AG04450 (cell line): ENCODE data around the gene CCNF. TPM values are rescaled to one million over a fixed set of nuclear protein-coding genes. Genes with fewer than 3 reads are reported as not detected.

Experiments
- CTCF ChIA-PET: fragments of 300-600, 350-600 bp; formaldehyde crosslinking; extraction: SDS; loops from one replicate; lab custom pipeline; 2022; ENCODE audit warnings: antibody characterized with exemption, inconsistent platforms; lab: Charles Lee
- POLR2A ChIA-PET: fragments of 350-600 bp; formaldehyde crosslinking; extraction: SDS; loops from one replicate; lab custom pipeline; 2021; ENCODE audit warnings: antibody characterized with exemption, inconsistent platforms; lab: Yijun Ruan, JAX
- DNase-seq: peaks from one replicate; pipeline ENCODE4 v3.0.0-alpha.2; 2011; ENCODE audit warnings: low read depth, low spot score
- H3K27ac ChIP-seq: one replicate; pipeline ENCODE4 v1.5.1; 2012; ENCODE audit warnings: low read depth, low read length, control low read depth
- H3K27me3 ChIP-seq: one replicate; pipeline ENCODE4 v1.6.0; 2012; ENCODE audit warnings: low read length; ENCODE audit not compliant: control insufficient read depth, insufficient read depth
- H3K4me3 ChIP-seq: 2 replicates; pipeline ENCODE4 v1.5.1; 2011; ENCODE audit warnings: mild to moderate bottlenecking, low read depth, low read length, control low read depth
- H3K9me3 ChIP-seq: 2 replicates; pipeline ENCODE4 v1.5.1; 2012; ENCODE audit warnings: low read length; ENCODE audit not compliant: control insufficient read depth, insufficient read depth
- polyA plus RNA-seq: library from polyadenylated mRNA; depleted of rRNA; stranded (reverse); fragments of >200 nt; gene quantifications from 2 replicates; pipeline ENCODE4 v1.2.3, GENCODE V29; 2011
- TF ChIP-seq, protein P1 (sequence below): IDR thresholded peaks from 2 replicates; pipeline ENCODE4 v1.5.1; 2011; ENCODE audit warnings: low read depth, low read length, control low read depth, inconsistent platforms

Gene CCNF
- polyA plus RNA-seq, 1 experiment: 2.3 TPM

DNA sequence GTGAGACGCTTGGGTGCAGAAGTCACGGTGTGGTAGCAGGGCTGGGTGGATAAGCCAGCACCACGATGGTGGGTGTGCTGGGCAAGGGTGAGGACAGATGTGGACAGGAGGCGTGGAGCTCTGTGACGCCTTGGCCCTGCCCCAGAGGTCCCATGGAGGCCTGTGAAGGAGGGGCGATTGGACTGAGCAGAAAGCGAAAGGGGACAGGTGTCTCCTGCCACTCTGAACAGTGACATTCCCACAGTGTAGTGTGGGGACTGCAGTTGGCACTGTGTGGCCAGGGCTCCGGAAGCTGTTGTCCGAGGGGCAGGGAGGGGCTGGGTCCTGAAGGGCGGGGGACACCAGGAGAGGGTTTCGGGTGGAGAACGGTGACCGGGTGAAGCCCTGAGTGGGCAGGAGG, 53.0 kb downstream of the CCNF start:
- Histone ChIP-seq H3K27me3 (no peaks in the 10 kb centered on the region), H3K9me3 (no peaks in the 10 kb centered on the region), H3K27ac (peak overlapping the region; percentile 68), H3K4me3 (no peak overlapping the region)
- ChIA-PET POLR2A (no interaction called here), CTCF (interaction anchor here (3.8 kb wide), 1 partner anchor 19 kb away, joined by 30 read pairs; no protein-coding TSS in a partner anchor)
- TF ChIP-seq, protein P1, sequence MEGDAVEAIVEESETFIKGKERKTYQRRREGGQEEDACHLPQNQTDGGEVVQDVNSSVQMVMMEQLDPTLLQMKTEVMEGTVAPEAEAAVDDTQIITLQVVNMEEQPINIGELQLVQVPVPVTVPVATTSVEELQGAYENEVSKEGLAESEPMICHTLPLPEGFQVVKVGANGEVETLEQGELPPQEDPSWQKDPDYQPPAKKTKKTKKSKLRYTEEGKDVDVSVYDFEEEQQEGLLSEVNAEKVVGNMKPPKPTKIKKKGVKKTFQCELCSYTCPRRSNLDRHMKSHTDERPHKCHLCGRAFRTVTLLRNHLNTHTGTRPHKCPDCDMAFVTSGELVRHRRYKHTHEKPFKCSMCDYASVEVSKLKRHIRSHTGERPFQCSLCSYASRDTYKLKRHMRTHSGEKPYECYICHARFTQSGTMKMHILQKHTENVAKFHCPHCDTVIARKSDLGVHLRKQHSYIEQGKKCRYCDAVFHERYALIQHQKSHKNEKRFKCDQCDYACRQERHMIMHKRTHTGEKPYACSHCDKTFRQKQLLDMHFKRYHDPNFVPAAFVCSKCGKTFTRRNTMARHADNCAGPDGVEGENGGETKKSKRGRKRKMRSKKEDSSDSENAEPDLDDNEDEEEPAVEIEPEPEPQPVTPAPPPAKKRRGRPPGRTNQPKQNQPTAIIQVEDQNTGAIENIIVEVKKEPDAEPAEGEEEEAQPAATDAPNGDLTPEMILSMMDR: no peak
- DNase-seq: no peak

DNA sequence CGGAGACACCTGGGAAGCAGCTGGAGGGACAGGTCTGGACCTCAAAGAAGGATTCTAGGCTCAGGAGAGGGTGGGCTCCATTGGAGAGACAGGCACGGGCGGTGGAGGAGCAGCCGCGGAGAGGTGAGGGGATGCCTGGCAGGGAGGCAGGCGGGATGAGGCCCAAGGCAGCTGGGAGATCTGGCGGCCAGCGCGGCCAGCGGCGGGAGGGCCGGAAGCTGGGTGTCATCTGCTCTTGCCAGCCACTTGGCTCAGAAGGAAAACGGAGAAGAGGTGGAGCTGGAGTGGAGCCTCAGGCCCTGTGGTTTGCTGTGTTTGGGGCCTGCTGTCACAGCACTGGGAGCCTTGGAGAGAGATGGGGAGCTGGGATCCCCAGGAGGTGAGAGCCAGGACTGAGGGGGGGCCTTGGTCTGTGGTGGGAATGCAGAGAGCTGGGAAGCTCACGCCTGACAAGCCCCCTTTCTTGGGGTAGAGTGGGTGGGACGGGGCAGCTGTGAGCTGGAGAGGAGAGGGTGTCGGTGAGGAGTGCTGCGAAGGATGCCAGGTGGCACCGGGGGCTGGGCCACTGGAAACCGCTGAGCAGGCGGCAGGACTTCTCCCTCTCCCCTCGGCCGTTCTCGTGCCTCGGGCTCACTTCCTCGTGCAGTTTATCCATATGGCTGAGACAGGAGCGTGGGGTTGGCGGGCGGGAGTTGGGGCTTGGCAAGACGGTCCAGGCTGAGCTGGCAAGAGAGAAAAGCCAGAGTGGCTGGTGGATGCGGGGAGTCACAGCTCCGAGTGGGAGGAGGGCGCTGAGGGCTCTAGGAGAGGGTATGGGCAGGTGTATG, 53.7 kb downstream of the CCNF start:
- H3K9me3 ChIP-seq: no peaks in the 10 kb centered on the region
- no peaks in the 10 kb centered on the region for H3K27me3 ChIP-seq
- ChIA-PET CTCF (interaction anchor here (0.9 to 3.8 kb wide), 2 partner anchors 8 to 19 kb away, joined by 3 to 30 read pairs; partner anchors contain the start of gene TBC1D24), POLR2A (interaction anchor here (0.7 to 0.9 kb wide), 3 partner anchors 13 to 328 kb away, joined by 3 to 4 read pairs (median 3); no protein-coding TSS in a partner anchor)
- peak overlapping the region; percentile 33 for H3K4me3 ChIP-seq
- DNase-seq: no peak
- peak overlapping the region; percentile 68 for H3K27ac ChIP-seq
- TF ChIP-seq, protein P1: no peak

DNA sequence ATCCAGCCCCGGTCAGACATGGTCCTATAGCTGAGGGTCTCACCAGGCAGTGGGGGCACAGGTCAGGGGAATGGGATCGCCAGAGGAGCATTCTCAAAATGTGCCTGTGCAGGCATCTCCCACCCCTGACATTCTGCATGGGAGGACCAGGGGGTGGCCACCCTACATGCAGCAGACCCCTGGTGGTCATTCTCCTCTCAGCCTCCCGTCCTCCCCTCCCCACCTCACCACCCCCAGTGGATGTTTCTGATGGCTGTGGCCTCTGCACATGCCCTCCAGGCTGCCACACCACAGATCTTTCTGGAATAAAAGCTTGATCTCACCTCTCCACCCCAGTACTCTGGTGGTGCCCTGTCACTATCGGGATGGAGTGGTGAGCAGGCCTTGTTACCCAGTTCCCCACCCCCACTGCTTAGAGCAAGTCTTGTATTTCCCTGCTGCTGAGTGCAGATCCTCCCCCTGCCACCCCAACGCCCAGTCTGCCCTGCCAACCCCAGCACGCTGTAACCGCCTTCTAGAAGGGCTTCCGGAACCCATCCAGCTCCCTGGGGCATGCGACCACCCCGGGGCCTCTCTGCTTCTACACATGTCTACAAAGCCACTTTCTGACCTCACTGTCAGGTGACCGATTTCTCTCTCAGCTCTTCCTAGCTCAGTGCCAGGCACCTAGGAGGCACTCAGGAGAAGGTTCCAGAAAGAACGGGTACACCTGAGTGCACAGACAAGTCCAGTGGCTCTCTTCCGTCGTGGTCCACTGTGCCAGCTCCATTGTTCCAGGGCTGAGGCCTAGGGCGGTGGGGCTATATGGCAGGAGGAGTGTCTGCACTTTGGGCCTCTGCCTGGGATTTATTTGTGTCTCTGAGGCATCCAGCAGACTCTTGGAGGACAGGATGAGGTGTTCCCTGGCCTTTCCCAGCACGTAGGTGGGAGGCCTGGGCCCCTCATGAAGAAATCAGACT, 55.0 kb downstream of the CCNF start:
- Histone ChIP-seq H3K27ac (no peak overlapping the region), H3K9me3 (no peaks in the 10 kb centered on the region), H3K4me3 (no peak overlapping the region), H3K27me3 (no peaks in the 10 kb centered on the region)
- TF ChIP-seq, protein P1: no peak
- DNase-seq: no peak
- ChIA-PET CTCF (interaction anchor here (3.8 kb wide), 1 partner anchor 17 kb away, joined by 30 read pairs; no protein-coding TSS in a partner anchor), POLR2A (no interaction called here)

DNA sequence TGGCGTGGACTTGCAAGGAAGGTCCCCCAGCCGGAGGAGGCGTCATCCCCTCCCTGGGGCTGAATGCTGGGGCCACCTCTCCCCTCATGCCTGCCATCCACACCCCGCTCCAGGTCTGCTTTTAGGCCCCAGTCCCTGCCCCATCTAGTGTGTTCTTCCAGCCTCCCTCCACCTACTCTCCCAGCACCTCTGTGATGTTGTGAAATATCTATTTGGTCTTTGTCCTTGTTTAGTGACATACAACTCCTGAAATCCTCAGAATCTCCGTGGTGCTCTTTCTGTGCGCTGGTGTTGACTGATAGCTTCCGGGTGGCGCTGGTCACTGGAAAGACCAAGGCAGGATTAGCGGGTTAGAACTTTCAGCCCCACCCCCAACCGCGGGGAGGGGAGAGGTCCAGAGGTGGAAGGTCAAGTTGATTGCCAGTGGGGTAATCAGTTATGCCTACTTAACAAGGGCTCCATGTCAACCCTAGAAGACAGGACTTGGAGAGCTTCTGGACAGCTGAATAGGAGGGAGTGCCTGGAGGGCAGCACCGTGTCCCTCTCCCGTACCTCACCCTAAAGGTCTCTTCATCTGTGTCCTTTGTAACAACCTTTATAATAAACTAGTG, 55.8 kb downstream of the CCNF start:
- no peak overlapping the region for H3K27ac ChIP-seq
- H3K4me3 ChIP-seq: no peak overlapping the region
- ChIA-PET POLR2A (no interaction called here), CTCF (interaction anchor here (0.7 to 3.8 kb wide), 2 partner anchors 10 to 16 kb away, joined by 3 to 30 read pairs; partner anchors contain the start of gene TBC1D24)
- TF ChIP-seq, protein P1: no peak
- no peak for DNase-seq
- no peaks in the 10 kb centered on the region for H3K9me3 ChIP-seq
- H3K27me3 ChIP-seq: no peaks in the 10 kb centered on the region
